Measurements from ENCODE around the gene COA7.

DNA sequence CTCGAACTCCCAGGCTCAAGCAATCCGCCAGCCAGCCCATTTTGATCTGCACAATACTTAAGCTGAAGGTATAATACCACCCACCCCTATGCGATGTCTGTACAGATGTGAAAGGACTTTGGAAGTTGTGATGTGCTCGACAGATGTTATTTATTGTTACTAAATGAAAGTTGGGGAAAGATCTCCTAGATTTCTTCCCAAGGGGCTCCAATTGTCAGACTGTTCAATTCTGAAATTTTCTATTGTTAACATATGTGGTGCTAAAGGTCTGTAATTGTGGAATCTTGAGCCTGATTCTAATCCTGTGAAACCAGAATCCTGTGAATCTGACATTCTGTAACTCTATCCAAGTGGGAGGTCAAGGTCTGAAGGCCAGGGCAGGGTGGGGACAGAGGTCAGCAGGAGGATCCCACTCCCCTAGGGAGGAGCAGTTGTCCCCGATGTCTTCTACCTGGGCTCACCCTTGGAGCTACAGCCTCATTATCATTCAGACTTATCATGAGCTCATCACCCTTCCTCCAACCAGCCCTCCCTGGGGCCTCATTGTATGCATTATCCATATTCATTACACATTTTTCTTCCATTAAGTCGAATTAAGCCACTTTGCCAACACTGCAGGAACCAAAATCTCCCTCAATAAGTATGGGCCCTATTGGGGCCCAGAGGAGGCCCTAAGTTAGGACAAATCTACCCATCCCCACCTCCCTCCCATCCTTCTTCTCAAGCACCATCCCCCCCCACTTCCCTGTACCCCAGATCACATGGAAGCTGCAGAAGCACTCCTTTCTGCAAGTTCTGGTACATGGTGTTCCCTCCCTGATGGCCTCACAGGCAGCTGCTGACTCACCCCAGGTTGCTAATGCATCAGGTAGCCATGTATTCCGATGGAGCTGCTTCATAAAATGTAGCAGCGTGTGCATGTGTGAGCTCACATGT lies 32.9 kb downstream of the COA7 start:
- TF ChIP-seq LEF1 (IDR thresholded peaks at IDR 0.05; ENCODE audit: borderline replicate concordance) (no peak), ARNT (IDR thresholded peaks at IDR 0.05) (no peak)
